Muscle of leg (tissue), 11 donors: ENCODE results near the gene TOP2B. TPM values are rescaled to one million over a fixed set of nuclear protein-coding genes. Genes with fewer than 3 reads are reported as not detected.

Experiments
- DNase-seq: peaks from one replicate; pipeline ENCODE4 v3.0.0; 2013
- H3K27ac ChIP-seq: one replicate; pipeline ENCODE4 v1.5.1; 2013; ENCODE audit warnings: mild to moderate bottlenecking, low read length, control low read depth
- H3K27me3 ChIP-seq: one replicate; pipeline ENCODE4 v1.6.1; 2013; ENCODE audit warnings: low read length; ENCODE audit not compliant: control insufficient read depth, insufficient read depth
- H3K36me3 ChIP-seq: one replicate; pipeline ENCODE4 v1.6.1; 2013; ENCODE audit warnings: low read length; ENCODE audit not compliant: control insufficient read depth, insufficient read depth
- H3K4me1 ChIP-seq: one replicate; pipeline ENCODE4 v1.6.1; 2013; ENCODE audit warnings: low read length; ENCODE audit not compliant: control insufficient read depth, insufficient read depth
- H3K4me3 ChIP-seq: one replicate; pipeline ENCODE4 v1.5.1; 2013; ENCODE audit warnings: low read length, control low read depth
- H3K9me3 ChIP-seq: replicated peaks from 2 replicates; pipeline ENCODE4 v1.6.1; 2013; ENCODE audit warnings: low read depth, low read length; ENCODE audit not compliant: control insufficient read depth
- WGBS: methylation state at CpG from one replicate; pipeline ENCODE4 v1.1.5; 2013; ENCODE audit warnings: missing lambda C conversion rate; ENCODE audit not compliant: insufficient coverage; 5-methylcytosine and 5-hydroxymethylcytosine counted together
- polyA plus RNA-seq, 8 donors: library from polyadenylated mRNA; unstranded; fragments of 120-200 nt; gene quantifications; one replicate each; pipeline versions ENCODE4 v1.2.1 to v1.2.3, GENCODE V29; 2013; ENCODE audit warnings: inconsistent platforms in 1 of 8, low replicate concordance in 1 of 8; ENCODE audit not compliant: insufficient read length in 8 of 8, insufficient read depth in 1 of 8
- total RNA-seq: library from RNA; stranded (reverse); fragments of 120-200 nt; gene quantifications from one replicate; pipeline ENCODE4 v1.2.4, GENCODE V29; 2013

The TOP2B gene
- total and polyA plus RNA-seq, 9 donors = 110 to 162 (median 126) TPM

DNA sequence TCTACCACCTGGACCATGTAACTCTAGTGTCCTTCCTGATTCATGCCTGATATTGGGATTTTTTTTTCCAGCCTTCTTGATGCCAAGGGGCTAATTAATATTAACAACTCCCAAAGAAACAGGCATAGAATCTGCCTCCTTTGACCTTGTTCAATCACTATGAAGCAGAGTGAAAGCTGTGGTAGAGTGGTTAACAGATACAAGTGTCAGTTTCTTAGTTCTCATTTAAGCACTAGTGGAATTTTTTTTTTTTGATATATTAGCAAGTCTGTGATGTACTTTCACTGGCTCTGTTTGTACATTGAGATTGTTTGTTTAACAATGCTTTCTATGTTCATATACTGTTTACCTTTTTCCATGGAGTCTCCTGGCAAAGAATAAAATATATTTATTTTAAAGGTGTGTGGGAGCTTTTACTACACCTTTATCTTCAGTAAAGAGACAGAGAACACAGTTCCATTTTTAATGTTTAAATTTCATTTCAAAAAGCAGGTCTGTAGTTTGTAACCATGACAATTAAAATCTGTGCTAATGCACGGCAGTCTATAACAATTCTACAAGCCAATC, 67.1 kb downstream of the TOP2B start:
- DNase-seq = no peak
- Histone ChIP-seq H3K9me3 (no peaks in the 10 kb centered on the region), H3K36me3 (peaks cover 13% of the 10 kb centered on the region), H3K4me3 (no peak overlapping the region), H3K4me1 (peaks cover 2% of the 10 kb centered on the region), H3K27me3 (no peaks in the 10 kb centered on the region), H3K27ac (no peak overlapping the region)
- WGBS = no CpG with 5 or more reads among the region's 1 CpG

DNA sequence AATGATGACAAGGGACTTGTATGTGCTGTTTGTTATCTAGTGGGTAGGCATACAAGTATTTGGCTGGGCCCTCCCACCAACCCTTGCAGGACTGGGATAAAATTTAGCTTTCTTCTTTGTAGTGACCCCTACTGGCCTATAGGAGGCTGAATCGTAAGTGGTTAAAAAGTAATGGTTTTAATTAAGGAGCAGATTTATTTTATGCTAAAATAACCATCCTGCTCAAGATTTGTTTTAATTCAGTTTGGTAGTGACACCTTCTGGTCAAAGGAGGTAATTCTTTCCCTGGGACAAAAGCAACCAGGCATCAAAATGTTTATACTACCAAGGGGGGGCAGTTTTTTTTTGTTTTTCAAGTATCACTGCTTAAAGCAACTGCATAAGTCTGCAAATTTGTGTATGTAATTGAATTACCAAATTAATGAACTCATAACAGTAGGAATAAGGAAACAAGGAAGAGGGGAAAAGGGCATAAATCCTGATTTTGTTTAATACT, 70.7 kb downstream of the TOP2B start:
- H3K4me3 ChIP-seq = no peak overlapping the region
- no peak overlapping the region for H3K27ac ChIP-seq
- peak; percentile 83 for DNase-seq
- H3K9me3 ChIP-seq = no peaks in the 10 kb centered on the region
- H3K36me3 ChIP-seq = peaks cover 2% of the 10 kb centered on the region
- no peaks in the 10 kb centered on the region for H3K27me3 ChIP-seq
- WGBS = no CpG with 5 or more reads among the region's 1 CpG
- H3K4me1 ChIP-seq = peaks cover 5% of the 10 kb centered on the region

DNA sequence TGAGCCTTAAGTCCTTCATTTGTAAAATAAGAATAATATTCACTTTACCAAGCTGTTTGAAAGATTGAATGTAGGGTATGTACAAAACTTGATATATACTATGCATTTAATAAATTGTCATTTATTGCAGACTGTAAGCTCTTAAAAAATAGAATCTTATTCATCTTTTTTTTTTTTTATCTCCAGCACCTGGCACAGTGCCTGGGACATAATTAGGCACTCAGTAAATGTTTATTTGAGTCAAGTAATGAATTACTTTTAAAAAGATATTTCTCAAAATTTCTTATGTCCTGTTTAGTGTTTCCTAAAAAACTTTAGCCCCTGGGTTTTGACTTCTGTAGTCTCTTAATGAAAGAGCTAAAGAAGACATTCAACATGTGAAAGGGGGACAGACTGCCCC, 71.7 kb downstream of the TOP2B start:
- Histone ChIP-seq H3K9me3 (no peaks in the 10 kb centered on the region), H3K4me1 (peaks cover 5% of the 10 kb centered on the region), H3K4me3 (no peak overlapping the region), H3K36me3 (peaks cover 2% of the 10 kb centered on the region), H3K27ac (no peak overlapping the region), H3K27me3 (no peaks in the 10 kb centered on the region)
- DNase-seq = no peak

DNA sequence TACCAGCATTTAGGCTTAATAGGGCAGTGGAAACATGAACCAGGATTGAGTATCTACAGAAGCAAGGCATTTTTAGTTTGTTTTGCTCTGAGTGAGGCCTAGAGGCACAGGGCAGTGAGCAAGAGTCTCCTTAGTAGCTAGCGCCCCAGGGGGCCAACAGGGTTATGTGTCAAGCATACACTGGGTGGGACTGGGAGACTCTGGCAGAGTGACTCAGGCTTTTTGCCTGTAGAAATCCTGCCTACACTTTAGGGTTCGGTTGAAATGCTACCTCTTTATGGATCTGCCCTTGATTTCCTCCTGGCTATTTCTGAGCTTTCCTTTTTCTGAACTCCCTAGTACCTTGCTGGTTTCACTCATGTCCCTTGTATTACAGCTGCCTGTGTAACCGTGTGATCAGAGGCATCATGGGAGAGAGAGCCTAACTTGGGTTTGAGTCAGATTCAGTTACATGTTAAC, 72.2 kb downstream of the TOP2B start:
- peak overlapping the region; percentile 2 for H3K27ac ChIP-seq

DNA sequence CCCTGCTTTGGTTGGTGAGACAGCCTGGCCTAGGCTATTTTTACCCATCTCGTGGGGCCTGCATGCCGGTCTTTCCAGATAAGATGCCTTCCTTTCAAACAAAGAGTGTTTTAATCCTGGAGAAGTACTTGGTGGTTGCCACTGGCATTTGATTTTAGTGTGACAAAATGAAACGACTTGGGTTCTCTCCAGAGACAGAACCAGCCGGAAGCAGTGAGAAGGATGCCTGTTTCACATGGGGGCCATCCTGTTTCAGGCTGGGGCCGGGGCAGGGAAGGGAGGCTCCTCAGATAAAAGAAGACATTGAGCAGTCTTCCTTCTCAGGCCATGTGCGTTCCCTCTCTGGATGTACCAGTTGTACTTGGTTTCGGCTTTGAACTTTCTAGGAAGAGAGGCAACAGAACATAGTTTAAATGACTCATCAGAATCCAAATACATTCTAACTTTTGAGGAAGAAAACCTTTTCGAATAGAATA, 74.9 kb downstream of the TOP2B start:
- DNase-seq = no peak
- peaks cover 5% of the 10 kb centered on the region for H3K4me1 ChIP-seq
- H3K36me3 ChIP-seq = peaks cover 2% of the 10 kb centered on the region
- no peak overlapping the region for H3K4me3 ChIP-seq
- H3K27ac ChIP-seq = no peak overlapping the region
- no peaks in the 10 kb centered on the region for H3K9me3 ChIP-seq
- 56% methylated on average over 3 of the region's 8 CpGs for whole genome bisulfite sequencing
- H3K27me3 ChIP-seq = no peaks in the 10 kb centered on the region

More for the DNA sequence above, 72.2 kb downstream of the TOP2B start:
- H3K36me3 ChIP-seq = peaks cover 2% of the 10 kb centered on the region
- H3K9me3 ChIP-seq = no peaks in the 10 kb centered on the region
- DNase-seq = peak; percentile 52
- peaks cover 5% of the 10 kb centered on the region for H3K4me1 ChIP-seq
- WGBS = 50% methylated on average over 2 of the region's 3 CpGs
- no peak overlapping the region for H3K4me3 ChIP-seq
- no peaks in the 10 kb centered on the region for H3K27me3 ChIP-seq

DNA sequence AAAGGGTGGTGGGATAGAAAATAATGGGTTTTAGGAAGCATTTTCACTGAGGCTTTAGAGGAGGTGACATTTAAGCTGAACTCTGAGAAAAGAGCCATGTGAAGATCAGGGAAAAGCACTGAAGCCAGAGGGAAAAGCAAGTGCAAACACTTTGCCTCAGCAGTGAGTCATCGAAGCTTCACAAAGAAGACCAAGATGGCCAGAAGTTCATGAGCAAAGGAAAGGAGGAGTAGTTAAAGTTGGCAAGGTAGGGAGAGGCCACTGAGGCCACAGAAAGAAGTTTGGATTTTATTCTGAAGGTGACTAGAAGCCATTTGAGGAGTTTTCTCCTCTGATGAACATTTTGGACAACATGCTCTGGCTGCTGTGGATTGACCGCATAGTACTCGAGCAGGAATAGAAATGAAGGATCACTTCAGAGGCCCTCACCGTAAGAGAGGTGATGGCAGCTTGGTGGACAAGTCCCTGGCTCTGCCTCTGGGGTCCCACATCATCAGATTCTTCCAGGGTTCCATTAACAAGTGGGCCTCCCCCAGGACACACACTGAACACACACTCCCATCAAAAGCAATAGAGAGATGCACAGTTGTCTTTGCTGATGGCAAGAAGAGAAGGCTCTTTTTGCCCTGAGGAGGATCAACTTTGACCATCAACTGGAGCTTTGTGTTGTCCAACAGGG, 75.5 kb downstream of the TOP2B start:
- no peak overlapping the region for H3K4me3 ChIP-seq
- H3K27ac ChIP-seq = no peak overlapping the region
- peaks cover 5% of the 10 kb centered on the region for H3K4me1 ChIP-seq
- WGBS = 98% methylated on average over 4 of the region's 4 CpGs
- H3K36me3 ChIP-seq = peaks cover 2% of the 10 kb centered on the region
- H3K9me3 ChIP-seq = no peaks in the 10 kb centered on the region
- H3K27me3 ChIP-seq = no peaks in the 10 kb centered on the region
- no peak for DNase-seq

DNA sequence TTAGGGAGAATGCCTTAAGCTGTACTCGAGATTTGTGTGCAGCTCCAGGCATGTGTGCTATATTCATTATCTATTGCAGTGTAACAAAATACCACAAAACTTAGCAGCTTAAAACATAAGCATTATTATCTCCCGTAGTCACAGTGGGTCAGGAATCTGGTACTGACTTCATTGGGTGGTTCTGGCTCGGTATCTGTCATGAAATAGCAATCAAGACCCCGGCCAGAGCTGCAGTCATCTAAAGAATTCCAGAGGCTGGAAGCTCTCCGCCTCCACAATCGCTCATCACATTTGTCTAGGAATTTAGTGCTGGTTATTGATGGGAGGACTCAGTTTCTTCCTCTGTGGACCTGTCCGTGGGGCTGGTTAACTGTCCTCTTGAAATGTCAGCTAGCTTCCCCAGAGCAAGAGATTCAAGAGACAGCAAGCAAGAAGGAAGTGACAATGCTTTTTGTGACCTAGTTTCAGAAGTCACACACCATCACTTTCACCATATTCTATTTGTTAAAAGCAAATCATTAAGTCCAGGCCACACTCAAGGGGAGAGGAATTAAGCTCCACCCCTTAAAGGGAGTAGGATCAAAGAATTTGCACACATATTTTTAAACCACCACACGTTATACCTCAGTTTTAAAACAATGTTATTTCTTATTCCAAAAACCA, 76.1 kb downstream of the TOP2B start:
- Histone ChIP-seq H3K4me3 (no peak overlapping the region), H3K36me3 (peaks cover 2% of the 10 kb centered on the region), H3K9me3 (no peaks in the 10 kb centered on the region), H3K4me1 (peaks cover 5% of the 10 kb centered on the region), H3K27me3 (no peaks in the 10 kb centered on the region), H3K27ac (no peak overlapping the region)
- 71% methylated on average over 2 of the region's 8 CpGs for WGBS
- no peak for DNase-seq

DNA sequence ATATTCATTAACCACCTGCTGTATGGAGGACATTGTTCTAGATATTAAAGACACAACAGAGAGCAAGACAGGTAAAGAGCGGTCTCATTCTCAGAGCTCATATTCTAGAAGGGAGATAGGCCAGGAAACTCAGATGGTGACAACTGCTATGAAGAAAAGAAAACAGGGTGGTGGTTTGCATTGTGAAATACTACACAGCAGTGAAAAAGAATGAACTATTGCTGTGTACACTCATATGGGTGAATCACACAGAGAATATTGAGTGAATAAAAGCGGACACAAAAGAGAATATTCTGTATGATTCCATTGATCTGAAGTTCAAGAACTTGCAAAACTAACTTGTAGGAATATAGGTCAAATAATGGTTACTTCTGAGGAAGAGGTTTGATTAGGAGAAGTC, 76.7 kb downstream of the TOP2B start:
- Histone ChIP-seq H3K4me3 (no peak overlapping the region), H3K27ac (no peak overlapping the region), H3K36me3 (peaks cover 6% of the 10 kb centered on the region), H3K4me1 (peaks cover 5% of the 10 kb centered on the region), H3K27me3 (no peaks in the 10 kb centered on the region), H3K9me3 (no peaks in the 10 kb centered on the region)
- WGBS = 100% methylated on average over 1 of the region's 2 CpGs
- no peak for DNase-seq

DNA sequence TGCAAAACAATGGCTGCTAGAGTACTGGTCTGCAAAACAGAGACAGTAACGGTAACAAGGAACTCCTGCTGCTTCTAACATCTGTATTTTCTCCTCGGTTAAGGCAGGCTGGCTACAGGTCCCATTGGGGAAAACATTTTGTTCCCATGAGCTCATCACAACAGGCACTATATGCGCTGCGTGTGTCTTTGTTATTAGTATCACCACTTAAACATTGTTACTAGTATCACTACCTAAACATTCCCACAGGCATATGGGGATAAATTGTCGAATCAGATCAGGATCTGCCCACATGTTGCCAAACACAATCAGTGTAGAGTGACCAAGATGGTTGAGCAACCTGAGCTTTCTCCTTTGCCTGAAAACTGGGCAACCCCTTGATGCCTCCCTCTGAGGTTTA, 77.2 kb downstream of the TOP2B start:
- Histone ChIP-seq H3K9me3 (no peaks in the 10 kb centered on the region), H3K27me3 (no peaks in the 10 kb centered on the region), H3K4me3 (no peak overlapping the region), H3K4me1 (peaks cover 2% of the 10 kb centered on the region), H3K36me3 (peaks cover 7% of the 10 kb centered on the region), H3K27ac (no peak overlapping the region)
- 51% methylated on average over 3 of the region's 5 CpGs for WGBS
- DNase-seq = no peak

DNA sequence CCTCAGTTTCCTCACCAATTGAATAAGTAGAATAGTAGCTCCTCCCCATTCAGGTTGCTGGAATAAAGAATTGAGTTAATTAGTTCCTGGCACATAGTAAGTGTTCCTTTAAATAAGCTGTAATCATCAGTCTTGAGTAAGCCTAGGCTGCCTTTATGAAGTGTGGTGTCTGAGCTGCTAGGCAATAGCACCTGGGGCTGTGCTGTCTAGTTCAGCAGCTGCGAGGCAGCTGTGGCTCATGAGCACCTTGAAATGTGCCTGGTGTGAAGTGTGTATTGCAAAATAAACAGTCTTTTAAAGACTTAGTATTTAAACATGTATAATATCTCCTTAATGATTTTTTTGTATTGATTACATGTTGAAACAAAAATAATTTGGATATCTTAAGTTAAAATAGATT, 77.6 kb downstream of the TOP2B start:
- Histone ChIP-seq H3K4me1 (no peaks in the 10 kb centered on the region), H3K9me3 (no peaks in the 10 kb centered on the region), H3K36me3 (peaks cover 11% of the 10 kb centered on the region), H3K27me3 (no peaks in the 10 kb centered on the region), H3K4me3 (no peak overlapping the region), H3K27ac (no peak overlapping the region)
- no CpG with 5 or more reads among the region's 1 CpG for WGBS
- peak; percentile 38 for DNase-seq
